ENCODE measurements around the gene PTPRD.

PTPRD gene

GRCh38 chr9:9231946-9232345, 1380.9 kb downstream of the PTPRD start:
- no peak for DNase-seq

- DNase-seq: no peak
Measured at GRCh38 chr9:9229269-9229668, 1383.5 kb downstream of the PTPRD start.

GRCh38 chr9:9223175-9223574, 1389.6 kb downstream of the PTPRD start:
- DNase-seq: no peak

- no peak for DNase-seq
Measured at GRCh38 chr9:9222730-9223129, 1390.1 kb downstream of the PTPRD start.

GRCh38 chr9:9216934-9217333, 1395.9 kb downstream of the PTPRD start:
- no peak for DNase-seq

- DNase-seq: no peak
Measured at GRCh38 chr9:9215050-9215449, 1397.8 kb downstream of the PTPRD start.

GRCh38 chr9:9214066-9214465, 1398.7 kb downstream of the PTPRD start:
- no peak for DNase-seq

- no peak for DNase-seq
Measured at GRCh38 chr9:9212963-9213362, 1399.8 kb downstream of the PTPRD start.

GRCh38 chr9:9202276-9202675, 1410.5 kb downstream of the PTPRD start:
- no peak for DNase-seq

GRCh38 chr9:9186086-9186485, 1426.7 kb downstream of the PTPRD start:
- no peak for DNase-seq

GRCh38 chr9:9182431-9182830, 1430.4 kb downstream of the PTPRD start:
- DNase-seq: no peak

- DNase-seq: no peak
Measured at GRCh38 chr9:9177081-9177480, 1435.7 kb downstream of the PTPRD start.

GRCh38 chr9:9174358-9174757, 1438.4 kb downstream of the PTPRD start:
- DNase-seq: no peak

GRCh38 chr9:9173264-9173663, 1439.5 kb downstream of the PTPRD start:
- no peak for DNase-seq

GRCh38 chr9:9170439-9171134, 1442.2 kb downstream of the PTPRD start:
- no peak for DNase-seq

GRCh38 chr9:9142001-9142400, 1470.8 kb downstream of the PTPRD start:
- DNase-seq: no peak

GRCh38 chr9:9133526-9133925, 1479.3 kb downstream of the PTPRD start:
- DNase-seq: no peak

GRCh38 chr9:9124616-9125015, 1488.2 kb downstream of the PTPRD start:
- no peak for DNase-seq

GRCh38 chr9:9122230-9122875, 1490.4 kb downstream of the PTPRD start:
- no peak for DNase-seq

GRCh38 chr9:9117866-9118265, 1494.9 kb downstream of the PTPRD start:
- DNase-seq: no peak

GRCh38 chr9:9112001-9112720, 1500.6 kb downstream of the PTPRD start:
- DNase-seq: no peak

GRCh38 chr9:9108641-9109040, 1504.2 kb downstream of the PTPRD start:
- DNase-seq: no peak

- no peak for DNase-seq
Measured at GRCh38 chr9:9102295-9102694, 1510.5 kb downstream of the PTPRD start.

- no peak for DNase-seq
Measured at GRCh38 chr9:9100070-9100469, 1512.7 kb downstream of the PTPRD start.
